Lung (tissue), 12 donors: ENCODE data around the gene PEX14. TPM values are rescaled to one million over a fixed set of nuclear protein-coding genes. Genes with fewer than 3 reads are reported as not detected.

Source experiments
- ATAC-seq: fragments of 200-7000 bp; cut with Tn5 transposase; one replicate; pipeline ENCODE4 v1.9.1; 2020; ENCODE audit warnings: moderate number of reproducible peaks; ENCODE audit not compliant: insufficient read depth, low FRiP score
- DNase-seq, 3 donors: peaks; one replicate each; pipeline ENCODE4 v3.0.0-alpha.2; 2013 to 2017
- H3K27ac ChIP-seq, 2 donors: one replicate each; pipeline ENCODE4 v1.5.1; 2013; ENCODE audit warnings: mild to moderate bottlenecking in 2 of 2, moderate library complexity in 2 of 2, control low read depth in 1 of 2, inconsistent platforms in 1 of 2, low read depth in 1 of 2, low read length in 1 of 2
- H3K27me3 ChIP-seq, 3 donors: one replicate each; pipeline ENCODE4 v1.5.1; 2013; ENCODE audit warnings: low read length in 2 of 3; ENCODE audit not compliant: control insufficient read depth in 3 of 3, insufficient read depth in 3 of 3
- H3K36me3 ChIP-seq, 4 donors: one replicate each; pipeline ENCODE4 v1.5.1; 2013; ENCODE audit warnings: low read length in 4 of 4, mild to moderate bottlenecking in 1 of 4, moderate library complexity in 1 of 4; ENCODE audit not compliant: control insufficient read depth in 4 of 4, insufficient read depth in 4 of 4
- H3K4me1 ChIP-seq, 5 donors: one replicate each; pipeline ENCODE4 v1.5.1; 2013; ENCODE audit warnings: low read length in 5 of 5, mild to moderate bottlenecking in 2 of 5, moderate library complexity in 1 of 5; ENCODE audit not compliant: control insufficient read depth in 5 of 5, insufficient read depth in 5 of 5
- H3K4me3 ChIP-seq: one replicate; pipeline ENCODE4 v1.5.1; 2013; ENCODE audit warnings: mild to moderate bottlenecking, control low read depth, moderate library complexity
- H3K9ac ChIP-seq, 2 donors: one replicate each; pipeline ENCODE4 v1.5.1; 2013; ENCODE audit warnings: low read length in 2 of 2, control low read depth in 1 of 2; ENCODE audit not compliant: insufficient read depth in 1 of 2
- H3K9me3 ChIP-seq, 4 donors: one replicate each; pipeline ENCODE4 v1.5.1; 2013; ENCODE audit warnings: low read length in 3 of 4, mild to moderate bottlenecking in 1 of 4, moderate library complexity in 1 of 4; ENCODE audit not compliant: control insufficient read depth in 4 of 4, insufficient read depth in 3 of 4
- CTCF ChIP-seq: IDR thresholded peaks from 2 replicates; pipeline ENCODE4 v1.5.1; 2012; ENCODE audit warnings: mild to moderate bottlenecking; ENCODE audit errors: control extremely low read depth, extremely low read depth
- WGBS, 2 donors: extraction: QIAGEN DNeasy Blood & Tissue Kit; methylation state at CpG; one replicate each; pipeline ENCODE4 v1.1.7; 2013; 5-methylcytosine and 5-hydroxymethylcytosine counted together
- polyA plus RNA-seq, 2 donors: library from polyadenylated mRNA; stranded (reverse); fragments of 200-250 nt; gene quantifications; one replicate each; pipeline ENCODE4 v1.2.1, GENCODE V29; 2013
- total RNA-seq, 2 donors: library from RNA; depleted of rRNA in 1 of 2; stranded (reverse); fragments of >200 nt in 1 of 2; gene quantifications; one replicate each; pipeline ENCODE4 v1.2.1, GENCODE V29; 2014 to 2021
- donor health status: control.
- donor health status: control.
- donor health status: Bipolar disorder and iron deficiency.
- donor health status: healthy.
- donor health status: DM: yes; HTN: yes; CAD: no.

PEX14 gene
- total and polyA plus RNA-seq, 4 donors: 18.1 to 29.2 (median 20.8) TPM

DNA sequence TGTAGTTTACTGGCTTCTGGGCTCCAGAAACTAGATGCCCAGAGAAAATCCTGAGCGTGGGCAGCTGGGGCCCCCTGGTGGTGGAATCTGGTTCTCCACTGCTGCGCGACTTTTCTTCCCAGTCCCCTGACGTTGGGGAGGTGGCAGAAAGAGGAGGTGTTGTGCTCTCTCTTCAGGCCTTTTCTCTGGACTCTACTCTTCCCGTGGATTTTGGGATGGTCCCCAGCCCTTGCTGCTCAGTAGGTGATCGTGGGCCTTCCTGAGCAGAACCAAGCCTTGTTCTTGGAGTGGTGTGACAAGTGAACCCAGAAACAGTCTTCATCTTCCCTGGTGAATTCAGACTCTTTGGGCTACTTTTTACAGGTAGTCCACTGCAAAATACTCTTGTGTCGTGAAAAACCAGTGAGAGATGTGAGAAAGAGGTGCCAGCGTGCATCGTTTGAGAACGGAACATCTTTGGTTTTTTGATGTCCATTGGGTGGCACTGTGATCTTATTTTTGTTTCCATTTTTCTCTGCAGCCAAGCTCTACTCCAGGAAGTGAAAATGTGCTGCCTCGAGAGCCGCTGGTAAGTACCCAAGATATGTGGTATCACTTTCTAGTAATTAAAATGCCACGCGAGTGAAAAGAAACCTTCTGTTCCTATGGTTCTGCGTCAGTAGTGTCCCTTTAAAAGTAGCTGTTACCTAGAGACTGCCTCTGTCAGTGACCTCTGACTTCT is 20.2 kb downstream of the PEX14 start:
- H3K27ac ChIP-seq: peak overlapping the region in 1 of 2 donors; percentile 15

GRCh38 chr1:10495475-10495817 is 20.7 kb downstream of the PEX14 start:
- TF ChIP-seq CTCF: no peak

More for the DNA sequence above, 20.2 kb downstream of the PEX14 start:
- Histone ChIP-seq H3K9me3 (no peaks in the 10 kb centered on the region), H3K4me3 (no peak overlapping the region), H3K4me1 (peaks cover 0 to 9% (median 0%) of the 10 kb centered on the region in 5 donors), H3K27me3 (no peaks in the 10 kb centered on the region), H3K36me3 (peaks cover 0 to 8% (median 6%) of the 10 kb centered on the region in 4 donors), H3K9ac (peak overlapping the region in 1 of 2 donors; percentile 60)
- WGBS, 2 donors: 2 to 3% methylated on average over 15 of the region's 15 CpGs
- DNase-seq (peak; percentile 78 to 81 (median 80)), ATAC-seq (peak; percentile 78)
- peak; percentile 86 for TF ChIP-seq CTCF

GRCh38 chr1:10495952-10496351 is 21.2 kb downstream of the PEX14 start:
- Histone ChIP-seq H3K9me3 (no peaks in the 10 kb centered on the region), H3K36me3 (peaks cover 0 to 8% (median 6%) of the 10 kb centered on the region in 4 donors), H3K9ac (no peak overlapping the region), H3K4me3 (no peak overlapping the region), H3K27ac (no peak overlapping the region), H3K27me3 (no peaks in the 10 kb centered on the region), H3K4me1 (peaks cover 0 to 9% (median 0%) of the 10 kb centered on the region in 5 donors)
- no peak for ATAC-seq
- 75 to 87% methylated on average over 14 of the region's 14 CpGs for WGBS, 2 donors
- no peak for TF ChIP-seq CTCF
- DNase-seq: no peak

More at GRCh38 chr1:10495475-10495817, 20.7 kb downstream of the PEX14 start:
- no peaks in the 10 kb centered on the region for H3K27me3 ChIP-seq
- H3K4me3 ChIP-seq: no peak overlapping the region
- DNase-seq (no peak), ATAC-seq (no peak)
- peaks cover 0 to 9% (median 0%) of the 10 kb centered on the region in 5 donors for H3K4me1 ChIP-seq
- 72 to 87% methylated on average over 10 of the region's 10 CpGs for WGBS, 2 donors
- H3K36me3 ChIP-seq: peaks cover 0 to 8% (median 6%) of the 10 kb centered on the region in 4 donors
- H3K9ac ChIP-seq: peak overlapping the region in 1 of 2 donors; percentile 60
- H3K9me3 ChIP-seq: no peaks in the 10 kb centered on the region
- no peak overlapping the region for H3K27ac ChIP-seq
